ENCODE measurements around the gene SLC25A22. TPM values are rescaled to one million over a fixed set of nuclear protein-coding genes. Genes with fewer than 3 reads are reported as not detected.

SLC25A22 gene
- total RNA-seq, 4 donors from 2014 or later: 6.0 to 28.3 (median 9.7) TPM

DNA sequence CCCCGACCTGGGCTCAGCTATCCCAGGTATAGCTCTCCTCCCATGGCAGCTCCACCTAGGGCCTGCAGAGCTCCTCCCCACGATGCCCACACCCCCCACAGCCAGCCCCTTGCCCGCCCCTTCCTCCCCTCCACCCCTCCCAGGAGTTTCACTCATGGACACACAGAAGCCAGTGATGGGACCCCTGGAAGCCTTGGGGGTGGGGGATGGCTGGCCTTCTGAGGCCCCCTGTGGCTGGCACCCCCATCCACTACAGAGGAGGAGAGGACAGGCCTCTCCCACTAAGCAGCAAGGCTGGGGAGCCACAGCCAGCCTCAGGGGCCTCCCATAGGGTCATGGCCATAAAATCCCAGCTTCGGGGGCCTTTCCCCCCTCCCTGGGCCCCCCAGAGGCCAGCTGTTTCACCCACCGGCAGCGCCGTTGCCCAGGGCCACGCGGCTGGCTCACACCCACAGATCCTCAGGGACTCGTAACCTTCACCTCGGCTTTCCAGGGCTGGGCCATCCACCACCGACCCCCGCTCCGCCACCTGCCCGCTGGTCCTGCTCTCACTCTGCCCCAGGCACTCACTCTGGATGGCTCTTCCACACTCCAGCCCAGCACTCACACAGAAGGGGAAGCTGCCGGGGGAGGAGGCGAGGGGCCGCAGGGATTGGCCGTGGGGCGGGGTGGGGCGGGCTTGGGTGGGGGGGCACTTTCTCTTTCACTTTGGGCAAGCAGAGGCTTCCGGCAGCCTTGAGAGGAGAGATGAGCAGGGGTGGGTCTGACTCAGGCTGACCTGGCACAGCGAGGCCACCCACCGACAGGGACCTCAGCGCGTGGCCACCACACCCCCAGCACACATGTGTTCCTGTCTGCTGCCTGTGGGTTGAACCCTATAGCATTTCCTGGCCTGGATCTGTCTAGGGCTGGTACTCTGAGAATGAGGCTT is 2.2 kb downstream of the SLC25A22 start:
- WGBS, 2 donors (ENCODE audit: low coverage in 1 of 2): 0% methylated on average over 11 of the region's 26 CpGs; no CpG with 5 or more reads in 1 of the 2 donors
- TF ChIP-seq EP300 (IDR thresholded peaks at IDR 0.05; ENCODE audit: low read depth) (no peak), POLR2A (IDR thresholded peaks at IDR 0.05) (peak; percentile 35), POLR2AphosphoS5 (IDR thresholded peaks at IDR 0.05) (peak; percentile 48 to 57 (median 52))
- in situ Hi-C loops (cut with MboI; ENCODE audit: low pct_ligation_motif_present in 1 of 4, low pct_unique_long_range_greater_than_20kb in 1 of 4, low sequenced_read_pairs in 3 of 4): no loop called here
- Histone ChIP-seq H3K9me3 (no peaks in the 10 kb centered on the region), H3K4me3 (peak overlapping the region; percentile 44 to 75 (median 65)), H3K36me3 (no peaks in the 10 kb centered on the region), H3K27ac (peak overlapping the region; percentile 81 to 94 (median 88)), H3K27me3 (no peaks in the 10 kb centered on the region), H3K4me1 (peaks cover 16 to 35% (median 30%) of the 10 kb centered on the region in 4 donors)
- intact Hi-C loops (cut with DNase I; ENCODE audit: low total_unique reads): no loop called here
- DNase-seq: peak; percentile 81

DNA sequence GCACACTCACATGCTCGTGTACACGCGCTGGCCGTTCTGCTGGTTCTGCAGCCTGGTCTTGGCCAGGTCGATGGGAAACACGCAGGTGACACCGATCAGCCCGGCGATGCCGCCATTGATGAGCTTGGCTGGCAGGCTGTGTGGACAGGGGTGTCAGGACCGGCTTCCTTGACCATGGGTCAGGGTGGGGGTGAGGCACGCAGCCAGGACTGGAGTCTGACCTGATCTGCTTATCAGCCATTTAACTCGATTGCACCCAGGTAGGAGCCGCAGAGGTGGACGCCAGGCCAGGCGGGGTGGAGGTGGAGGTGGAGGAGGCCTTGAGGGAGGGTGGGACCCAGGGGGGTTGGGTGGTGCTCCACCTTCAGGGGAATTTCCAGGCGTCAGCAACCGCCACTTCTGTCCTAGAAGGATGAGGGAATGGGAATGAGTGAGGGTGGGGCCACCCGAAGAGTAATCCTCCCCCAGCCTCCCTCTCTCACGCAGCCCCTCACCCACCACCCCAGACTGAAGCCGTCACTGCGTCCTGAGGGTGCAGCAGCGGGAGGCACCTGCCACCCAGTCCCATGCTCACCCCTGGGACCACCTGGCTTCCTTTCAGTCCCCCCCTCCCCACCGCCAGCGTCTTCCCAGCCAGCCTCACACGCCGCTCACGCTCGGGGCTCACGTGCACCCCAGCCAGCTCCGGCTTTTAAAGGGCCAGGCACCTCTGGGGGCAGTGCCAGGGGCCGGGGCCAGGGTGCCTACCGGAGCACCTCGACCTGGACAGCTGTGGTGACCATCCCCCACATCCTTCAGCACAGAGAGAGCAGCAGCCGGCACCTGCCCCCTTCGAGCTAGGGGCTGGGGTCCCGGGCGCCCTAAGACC is 3.1 kb downstream of the SLC25A22 start:
- H3K4me3 ChIP-seq: peak overlapping the region; percentile 44 to 75 (median 65)
- WGBS, 2 donors (ENCODE audit: low coverage in 1 of 2): 40 to 41% methylated on average over 2 to 38 of the region's 38 CpGs
- intact Hi-C loops (cut with DNase I; ENCODE audit: low total_unique reads): no loop called here
- TF ChIP-seq, protein P1, sequence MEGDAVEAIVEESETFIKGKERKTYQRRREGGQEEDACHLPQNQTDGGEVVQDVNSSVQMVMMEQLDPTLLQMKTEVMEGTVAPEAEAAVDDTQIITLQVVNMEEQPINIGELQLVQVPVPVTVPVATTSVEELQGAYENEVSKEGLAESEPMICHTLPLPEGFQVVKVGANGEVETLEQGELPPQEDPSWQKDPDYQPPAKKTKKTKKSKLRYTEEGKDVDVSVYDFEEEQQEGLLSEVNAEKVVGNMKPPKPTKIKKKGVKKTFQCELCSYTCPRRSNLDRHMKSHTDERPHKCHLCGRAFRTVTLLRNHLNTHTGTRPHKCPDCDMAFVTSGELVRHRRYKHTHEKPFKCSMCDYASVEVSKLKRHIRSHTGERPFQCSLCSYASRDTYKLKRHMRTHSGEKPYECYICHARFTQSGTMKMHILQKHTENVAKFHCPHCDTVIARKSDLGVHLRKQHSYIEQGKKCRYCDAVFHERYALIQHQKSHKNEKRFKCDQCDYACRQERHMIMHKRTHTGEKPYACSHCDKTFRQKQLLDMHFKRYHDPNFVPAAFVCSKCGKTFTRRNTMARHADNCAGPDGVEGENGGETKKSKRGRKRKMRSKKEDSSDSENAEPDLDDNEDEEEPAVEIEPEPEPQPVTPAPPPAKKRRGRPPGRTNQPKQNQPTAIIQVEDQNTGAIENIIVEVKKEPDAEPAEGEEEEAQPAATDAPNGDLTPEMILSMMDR (IDR thresholded peaks at IDR 0.05): no peak
- no peak for TF ChIP-seq POLR2A (IDR thresholded peaks at IDR 0.05)
- H3K36me3 ChIP-seq: no peaks in the 10 kb centered on the region
- H3K27ac ChIP-seq: peak overlapping the region; percentile 81 to 94 (median 88)
- peaks cover 4% of the 10 kb centered on the region for H3K27me3 ChIP-seq
- H3K9me3 ChIP-seq: no peaks in the 10 kb centered on the region
- peaks cover 16 to 36% (median 30%) of the 10 kb centered on the region in 4 donors for H3K4me1 ChIP-seq
- peak; percentile 43 for DNase-seq
- in situ Hi-C loops (cut with MboI; ENCODE audit: low pct_ligation_motif_present in 1 of 4, low pct_unique_long_range_greater_than_20kb in 1 of 4, low sequenced_read_pairs in 3 of 4): no loop called here

DNA sequence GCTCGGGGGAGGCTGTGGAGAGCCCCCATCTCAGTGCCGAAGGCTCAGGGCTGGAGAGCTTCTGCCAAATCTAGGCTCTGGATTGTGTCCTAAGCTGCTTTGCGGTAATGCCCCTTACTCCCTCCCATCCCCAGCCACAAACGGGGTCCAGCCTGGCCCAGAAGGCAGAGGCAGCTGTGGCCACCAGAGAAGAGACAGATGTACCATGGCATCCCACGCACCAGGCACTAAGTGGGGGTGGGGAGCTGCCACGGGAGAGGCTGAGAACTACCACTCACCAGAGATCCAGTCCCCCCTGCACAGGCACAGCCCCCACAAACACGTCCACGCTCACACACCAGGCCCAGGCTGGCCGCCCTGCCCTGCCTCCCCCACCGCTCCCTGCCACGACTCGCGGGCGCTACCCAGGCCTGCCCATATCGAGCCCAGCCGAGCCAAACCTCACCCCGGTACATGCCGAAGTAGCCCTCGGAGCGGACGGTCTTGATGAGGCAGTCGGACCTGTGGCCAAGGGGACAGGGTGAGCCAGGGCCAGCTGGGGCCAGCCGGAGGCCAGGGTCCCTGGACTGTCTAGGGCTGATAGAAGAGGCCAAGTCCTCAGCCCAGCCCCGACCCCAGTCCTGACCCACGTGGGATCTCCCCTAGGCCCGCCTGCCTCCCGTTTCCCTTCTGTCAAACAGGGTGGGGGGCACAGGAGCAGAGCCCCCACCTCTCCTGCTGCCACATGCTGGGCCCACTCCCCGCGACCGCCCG is 3.9 kb downstream of the SLC25A22 start:
- H3K9me3 ChIP-seq: no peaks in the 10 kb centered on the region
- no peak overlapping the region for H3K4me3 ChIP-seq
- no peak for TF ChIP-seq POLR2A (IDR thresholded peaks at IDR 0.05)
- in situ Hi-C loops (cut with MboI; ENCODE audit: low pct_ligation_motif_present in 1 of 4, low pct_unique_long_range_greater_than_20kb in 1 of 4, low sequenced_read_pairs in 3 of 4): no loop called here
- DNase-seq: no peak
- peaks cover 16 to 42% (median 32%) of the 10 kb centered on the region in 4 donors for H3K4me1 ChIP-seq
- H3K36me3 ChIP-seq: no peaks in the 10 kb centered on the region
- no peak overlapping the region for H3K27ac ChIP-seq
- intact Hi-C loops (cut with DNase I; ENCODE audit: low total_unique reads): no loop called here
- H3K27me3 ChIP-seq: peaks cover 12% of the 10 kb centered on the region
- WGBS, 2 donors (ENCODE audit: low coverage in 1 of 2): 87% methylated on average over 27 of the region's 31 CpGs; no CpG with 5 or more reads in 1 of the 2 donors

DNA sequence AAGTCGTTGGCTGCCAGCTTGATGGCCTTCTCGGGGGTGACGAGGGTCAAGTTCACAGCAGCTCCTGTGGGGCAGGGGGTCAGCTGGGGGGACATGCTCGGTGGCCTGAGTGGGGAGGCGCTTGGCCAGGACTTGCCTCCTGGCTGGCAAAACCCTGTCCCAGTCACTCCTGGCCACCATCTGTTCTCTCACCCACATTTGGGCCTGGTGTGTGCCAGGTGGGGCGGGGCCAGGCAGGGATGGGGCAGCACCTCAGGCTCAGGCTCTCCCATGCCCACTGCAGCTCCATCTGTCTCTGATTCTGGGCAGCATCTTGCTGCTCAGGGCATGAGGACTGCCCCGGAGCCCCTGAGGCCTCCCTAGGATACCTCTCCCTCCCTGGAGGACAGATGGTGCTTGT is 4.5 kb downstream of the SLC25A22 start:
- Histone ChIP-seq H3K4me3 (no peak overlapping the region), H3K27ac (no peak overlapping the region)
- in situ Hi-C loops (cut with MboI; ENCODE audit: low pct_ligation_motif_present in 1 of 4, low pct_unique_long_range_greater_than_20kb in 1 of 4, low sequenced_read_pairs in 3 of 4): no loop called here

More for the DNA sequence above, 4.5 kb downstream of the SLC25A22 start:
- Histone ChIP-seq H3K36me3 (no peaks in the 10 kb centered on the region), H3K27me3 (peaks cover 18% of the 10 kb centered on the region), H3K9me3 (no peaks in the 10 kb centered on the region), H3K4me1 (peaks cover 16 to 41% (median 32%) of the 10 kb centered on the region in 4 donors)
- TF ChIP-seq, protein P1 (IDR thresholded peaks at IDR 0.05): no peak
- no peak for TF ChIP-seq POLR2AphosphoS5 (IDR thresholded peaks at IDR 0.05)
- no peak for TF ChIP-seq EP300 (IDR thresholded peaks at IDR 0.05; ENCODE audit: low read depth)
- TF ChIP-seq POLR2A (IDR thresholded peaks at IDR 0.05): no peak
- intact Hi-C loops (cut with DNase I; ENCODE audit: low total_unique reads): no loop called here
- no peak for DNase-seq
- 90% methylated on average over 7 of the region's 7 CpGs; no CpG with 5 or more reads in 1 of the 2 donors for WGBS, 2 donors (ENCODE audit: low coverage in 1 of 2)
